Trophoblast cell (in vitro differentiated cells and primary cell): ENCODE results near the gene IL3.

Experiments
- DNase-seq, 2 donors: peaks; one replicate each; pipeline ENCODE4 v3.0.0-alpha.2; 2016
- H2AFZ ChIP-seq: 2 replicates; pipeline ENCODE4 v1.6.1; 2013; ENCODE audit warnings: low read length, moderate library complexity, mild to moderate bottlenecking; ENCODE audit not compliant: insufficient read depth, poor library complexity
- H2AK5ac ChIP-seq: 2 replicates; pipeline ENCODE4 v1.6.1; 2013; ENCODE audit warnings: mild to moderate bottlenecking, low read length
- H2BK120ac ChIP-seq: 2 replicates; pipeline ENCODE4 v1.6.1; 2013; ENCODE audit warnings: low read length, mild to moderate bottlenecking, moderate library complexity; ENCODE audit not compliant: insufficient read depth, poor library complexity
- H2BK12ac ChIP-seq: 2 replicates; pipeline ENCODE4 v1.6.1; 2013; ENCODE audit warnings: mild to moderate bottlenecking, low read length, moderate library complexity
- H2BK5ac ChIP-seq: 2 replicates; pipeline ENCODE4 v1.6.1; 2013; ENCODE audit warnings: low read length, low read depth, moderate library complexity, mild to moderate bottlenecking; ENCODE audit not compliant: poor library complexity
- H3K14ac ChIP-seq: 2 replicates; pipeline ENCODE4 v1.6.1; 2013; ENCODE audit warnings: mild to moderate bottlenecking, low read length
- H3K18ac ChIP-seq: 2 replicates; pipeline ENCODE4 v1.6.1; 2013; ENCODE audit warnings: mild to moderate bottlenecking, low read length
- H3K23ac ChIP-seq: 2 replicates; pipeline ENCODE4 v1.6.1; 2013; ENCODE audit warnings: low read length
- H3K27ac ChIP-seq: 2 replicates; pipeline ENCODE4 v1.5.1; 2013; ENCODE audit warnings: low read depth, mild to moderate bottlenecking, inconsistent platforms, low read length, moderate library complexity
- H3K27me3 ChIP-seq: 2 replicates; pipeline ENCODE4 v1.6.1; 2013; ENCODE audit warnings: inconsistent platforms, mild to moderate bottlenecking, low read length, moderate library complexity; ENCODE audit not compliant: insufficient read depth
- H3K36me3 ChIP-seq, 2 experiments: 1 replicate in 1 of 2; 2 replicates in 1 of 2; pipeline ENCODE4 v1.6.1; 2013; ENCODE audit warnings: low read length in 2 of 2, mild to moderate bottlenecking in 2 of 2, moderate library complexity in 1 of 2; ENCODE audit not compliant: insufficient read depth in 2 of 2, control insufficient read depth in 1 of 2
- H3K4ac ChIP-seq: 2 replicates; pipeline ENCODE4 v1.6.1; 2013; ENCODE audit warnings: low read depth, mild to moderate bottlenecking, low read length, moderate library complexity
- H3K4me1 ChIP-seq, 2 experiments: 1 replicate in 1 of 2; 2 replicates in 1 of 2; pipeline ENCODE4 v1.6.1; 2013; ENCODE audit warnings: low read length in 2 of 2, mild to moderate bottlenecking in 2 of 2, moderate library complexity in 1 of 2; ENCODE audit not compliant: insufficient read depth in 2 of 2, control insufficient read depth in 1 of 2
- H3K4me2 ChIP-seq: 2 replicates; pipeline ENCODE4 v1.6.1; 2013; ENCODE audit warnings: inconsistent platforms, mild to moderate bottlenecking, low read length, moderate library complexity
- H3K4me3 ChIP-seq: 2 replicates; pipeline ENCODE4 v1.5.1; 2013; ENCODE audit warnings: mild to moderate bottlenecking, low read depth, low read length, inconsistent platforms
- H3K79me1 ChIP-seq: one replicate; pipeline ENCODE4 v1.6.1; 2013; ENCODE audit warnings: low read length
- H3K79me2 ChIP-seq: 2 replicates; pipeline ENCODE4 v1.6.1; 2013; ENCODE audit warnings: low read length, mild to moderate bottlenecking; ENCODE audit not compliant: control insufficient read depth, insufficient read depth, poor library complexity
- H3K9ac ChIP-seq: 2 replicates; pipeline ENCODE4 v1.6.1; 2013; ENCODE audit warnings: mild to moderate bottlenecking, low read length
- H3K9me3 ChIP-seq: 2 replicates; pipeline ENCODE4 v1.6.1; 2013; ENCODE audit warnings: low read depth, mild to moderate bottlenecking, control low read depth, inconsistent platforms, low read length; ENCODE audit not compliant: insufficient read depth
- H4K12ac ChIP-seq: 2 replicates; pipeline ENCODE4 v1.6.1; 2013; ENCODE audit warnings: low read depth, mild to moderate bottlenecking, low read length, moderate library complexity
- H4K8ac ChIP-seq: 2 replicates; pipeline ENCODE4 v1.6.1; 2013; ENCODE audit warnings: low read depth, mild to moderate bottlenecking, low read length, moderate library complexity
- H4K91ac ChIP-seq: one replicate; pipeline ENCODE4 v1.6.1; 2013; ENCODE audit warnings: low read depth, mild to moderate bottlenecking, low read length, moderate library complexity
- WGBS: extraction: QIAGEN DNeasy Blood & Tissue Kit; methylation state at CpG from one replicate; pipeline ENCODE4 v1.1.7; 2013; ENCODE audit warnings: missing lambda C conversion rate; ENCODE audit not compliant: insufficient read length, insufficient coverage; ENCODE audit errors: extremely low coverage; 5-methylcytosine and 5-hydroxymethylcytosine counted together

IL3 gene

DNA sequence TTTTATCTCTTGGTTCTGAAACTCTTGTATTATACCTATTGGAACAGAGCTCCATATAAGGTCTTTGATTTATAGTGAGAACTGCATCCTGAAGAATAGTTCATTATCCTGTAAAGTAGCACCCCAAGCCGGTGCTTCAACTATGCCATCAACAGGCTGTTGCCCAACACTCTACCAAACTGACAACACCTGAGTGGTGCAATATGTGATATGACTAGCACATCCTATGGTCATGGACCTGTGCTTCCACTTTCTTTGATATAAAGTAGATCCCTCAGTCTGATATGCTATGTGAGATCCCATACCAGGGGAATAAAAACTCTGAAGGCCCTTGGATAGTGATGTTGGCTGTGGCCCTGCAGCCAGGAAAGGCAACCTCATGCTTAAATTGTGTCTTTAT lies 28.9 kb downstream of the IL3 start:
- H4K8ac ChIP-seq = no peak overlapping the region
- no peaks in the 10 kb centered on the region for H3K79me1 ChIP-seq
- H4K12ac ChIP-seq = no peak overlapping the region
- H2BK120ac ChIP-seq = no peak overlapping the region
- H3K4ac ChIP-seq = no peak overlapping the region
- no peak overlapping the region for H3K4me2 ChIP-seq
- H3K14ac ChIP-seq = no peak overlapping the region
- WGBS = no CpG with 5 or more reads among the region's 1 CpG
- H2AFZ ChIP-seq = no peak overlapping the region
- no peak overlapping the region for H3K4me3 ChIP-seq
- no peak overlapping the region for H3K18ac ChIP-seq
- H3K79me2 ChIP-seq = no peaks in the 10 kb centered on the region
- H3K23ac ChIP-seq = no peak overlapping the region
- no peak overlapping the region for H3K9ac ChIP-seq
- H3K36me3 ChIP-seq = no peaks in the 10 kb centered on the region
- no peak overlapping the region for H2BK12ac ChIP-seq
- no peaks in the 10 kb centered on the region for H3K4me1 ChIP-seq
- no peak for DNase-seq
- no peak overlapping the region for H3K27ac ChIP-seq
- H2AK5ac ChIP-seq = no peak overlapping the region
- no peaks in the 10 kb centered on the region for H3K27me3 ChIP-seq
- H3K9me3 ChIP-seq = no peaks in the 10 kb centered on the region
- H2BK5ac ChIP-seq = no peak overlapping the region
- no peak overlapping the region for H4K91ac ChIP-seq

DNA sequence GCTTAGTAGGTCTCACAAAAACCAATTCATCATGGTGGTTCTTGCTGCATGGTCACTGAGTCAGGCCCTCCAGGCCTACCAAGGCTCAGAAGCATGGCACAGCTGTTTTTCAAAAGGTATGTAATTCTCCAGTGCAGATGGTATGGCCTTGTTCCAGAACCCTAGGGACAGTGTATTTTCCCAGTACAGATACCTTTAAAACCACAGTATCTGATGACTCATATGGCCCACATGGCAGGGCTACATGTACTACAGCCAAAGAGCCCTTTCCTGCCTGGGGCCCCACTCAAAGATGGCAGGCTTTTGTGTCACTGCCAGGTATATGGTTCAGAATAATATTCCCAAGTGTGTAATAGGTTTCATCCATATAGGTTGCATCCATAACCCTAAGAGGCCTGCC lies 29.7 kb downstream of the IL3 start:
- H3K18ac ChIP-seq = no peak overlapping the region

DNA sequence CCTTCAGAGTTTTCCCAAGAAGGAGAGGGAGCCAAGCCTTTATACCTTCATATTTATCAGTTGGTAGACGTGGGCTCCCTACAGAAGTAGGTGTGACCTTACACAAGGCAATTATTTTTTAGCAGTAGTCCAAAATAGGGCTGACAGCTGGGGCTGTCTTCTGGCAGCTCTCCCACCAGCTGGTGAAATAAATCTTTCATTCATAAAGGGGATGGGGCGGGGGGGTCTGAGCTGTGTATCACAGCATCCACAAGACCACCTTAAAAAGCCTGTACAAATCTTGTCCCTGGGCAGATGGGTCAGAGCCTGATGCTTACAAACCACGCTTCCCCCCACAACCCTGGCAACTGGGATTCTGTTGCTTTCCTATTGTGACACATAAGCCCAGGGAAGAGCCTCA lies 32.8 kb downstream of the IL3 start:
- Histone ChIP-seq H2BK120ac (no peak overlapping the region), H2AK5ac (no peak overlapping the region), H3K9ac (no peak overlapping the region), H3K18ac (no peak overlapping the region), H4K8ac (no peak overlapping the region), H4K12ac (no peak overlapping the region), H3K4me2 (no peak overlapping the region), H3K36me3 (no peaks in the 10 kb centered on the region), H3K23ac (no peak overlapping the region), H3K4me1 (no peaks in the 10 kb centered on the region), H2BK5ac (no peak overlapping the region), H3K27ac (no peak overlapping the region), H2AFZ (no peak overlapping the region), H3K79me1 (no peaks in the 10 kb centered on the region), H2BK12ac (no peak overlapping the region), H3K9me3 (no peaks in the 10 kb centered on the region), H3K4ac (no peak overlapping the region), H3K79me2 (no peaks in the 10 kb centered on the region), H4K91ac (no peak overlapping the region), H3K14ac (no peak overlapping the region), H3K4me3 (no peak overlapping the region), H3K27me3 (no peaks in the 10 kb centered on the region)
- no peak for DNase-seq
- WGBS = no CpG with 5 or more reads among the region's 3 CpGs

More for the DNA sequence above, 29.7 kb downstream of the IL3 start:
- Histone ChIP-seq H4K12ac (no peak overlapping the region), H3K79me2 (no peaks in the 10 kb centered on the region), H3K79me1 (no peaks in the 10 kb centered on the region), H4K8ac (no peak overlapping the region), H2BK120ac (no peak overlapping the region), H2AK5ac (no peak overlapping the region), H3K9ac (no peak overlapping the region), H3K36me3 (no peaks in the 10 kb centered on the region), H3K23ac (no peak overlapping the region), H3K4ac (no peak overlapping the region), H3K4me2 (no peak overlapping the region), H3K27me3 (no peaks in the 10 kb centered on the region), H3K27ac (no peak overlapping the region), H3K4me1 (no peaks in the 10 kb centered on the region), H2BK12ac (no peak overlapping the region), H3K9me3 (no peaks in the 10 kb centered on the region), H2AFZ (no peak overlapping the region), H2BK5ac (no peak overlapping the region), H4K91ac (no peak overlapping the region), H3K14ac (no peak overlapping the region), H3K4me3 (no peak overlapping the region)
- DNase-seq = peak; percentile 66 to 68

DNA sequence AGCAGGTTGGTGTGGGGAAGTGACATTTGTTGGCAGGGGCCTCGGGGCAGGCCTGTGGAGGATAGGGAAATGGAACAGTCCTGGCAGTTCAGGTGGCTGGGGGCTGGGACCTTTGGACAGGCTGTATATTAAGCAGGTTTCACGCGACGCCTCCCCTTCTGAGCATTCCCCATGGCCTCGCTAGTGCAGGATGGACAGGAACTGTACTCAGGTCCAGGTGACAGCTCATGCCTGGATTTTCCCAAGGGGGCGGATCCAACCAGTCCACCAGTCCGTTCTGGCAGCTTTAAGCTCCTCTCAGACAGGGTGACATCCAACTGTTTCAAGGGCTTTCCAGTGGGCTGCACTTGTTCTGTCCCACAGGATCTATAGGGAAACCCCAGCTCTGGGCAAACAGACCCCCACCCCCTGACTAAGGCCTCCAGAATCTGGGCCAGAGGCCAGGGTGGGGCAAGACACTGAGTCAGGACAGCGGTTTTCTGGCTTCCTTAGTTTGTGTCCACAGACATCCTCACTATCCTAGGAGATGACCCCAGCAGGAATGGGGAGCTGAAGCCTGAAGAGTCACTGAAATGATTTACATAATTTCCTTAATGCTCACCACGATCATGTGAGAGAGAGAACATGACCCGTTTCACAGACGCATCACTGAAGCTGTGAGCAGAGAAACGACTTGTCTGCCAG lies 34.1 kb downstream of the IL3 start:
- Histone ChIP-seq H4K12ac (no peak overlapping the region), H2BK12ac (no peak overlapping the region), H2AFZ (no peak overlapping the region), H3K79me1 (no peaks in the 10 kb centered on the region), H3K14ac (no peak overlapping the region), H3K27ac (no peak overlapping the region), H4K91ac (no peak overlapping the region), H2AK5ac (no peak overlapping the region), H3K4ac (no peak overlapping the region), H3K36me3 (no peaks in the 10 kb centered on the region), H4K8ac (no peak overlapping the region), H3K27me3 (no peaks in the 10 kb centered on the region), H3K18ac (no peak overlapping the region), H2BK5ac (no peak overlapping the region), H3K23ac (no peak overlapping the region), H3K4me2 (no peak overlapping the region), H3K4me3 (no peak overlapping the region), H2BK120ac (no peak overlapping the region), H3K9ac (no peak overlapping the region), H3K9me3 (no peaks in the 10 kb centered on the region), H3K79me2 (no peaks in the 10 kb centered on the region), H3K4me1 (no peaks in the 10 kb centered on the region)
- peak; percentile 74 to 90 for DNase-seq
- WGBS = no CpG with 5 or more reads among the region's 12 CpGs
